Caco-2 (cell line): ENCODE results near the gene CARD18. TPM values are rescaled to one million over a fixed set of nuclear protein-coding genes. Genes with fewer than 3 reads are reported as not detected.

ENCODE experiments used
- Bru-seq: library from RNA; stranded (reverse); fragments of 400-500 nt; gene quantifications from one replicate; lab custom pipeline; 2021; lab: Mats Ljungman, UMichigan
- BruChase-seq, 2 experiments: library from RNA; stranded (reverse); fragments of 400-500 nt; gene quantifications; one replicate each; lab custom pipeline; 2021; lab: Mats Ljungman, UMichigan
- BruUV-seq: library from RNA; stranded (reverse); fragments of 400-500 nt; replicated peaks from 2 replicates; lab custom pipeline; 2021; lab: Mats Ljungman, UMichigan
- CTCF ChIA-PET: fragments of 300-600 bp; sonication (Branson Sonifier 250); formaldehyde crosslinking; loops from one replicate; lab custom pipeline; 2022; ENCODE audit warnings: antibody characterized with exemption; lab: Charles Lee
- POLR2A ChIA-PET: fragments of 300-600 bp; sonication (Branson Sonifier 250); formaldehyde crosslinking; loops from one replicate; lab custom pipeline; 2022; ENCODE audit warnings: antibody characterized with exemption; lab: Charles Lee
- DNase-seq, 2 experiments: peaks; one replicate each; pipeline versions ENCODE4 v3.0.0 to v3.0.0-alpha.2; 2020 to 2022
- H3K27me3 ChIP-seq: replicated peaks from 2 replicates; pipeline ENCODE4 v1.6.0; 2011; ENCODE audit warnings: low read length; ENCODE audit not compliant: control insufficient read depth, insufficient read depth
- H3K36me3 ChIP-seq: 2 replicates; pipeline ENCODE4 v1.5.1; 2011; ENCODE audit warnings: low read length; ENCODE audit not compliant: control insufficient read depth, insufficient read depth
- H3K4me1 ChIP-seq: fragments of 250-450 bp; sonication (Bioruptor Pico); 2 replicates; pipeline ENCODE4 v1.5.1; 2020; ENCODE audit warnings: mild to moderate bottlenecking
- H3K4me3 ChIP-seq: 2 replicates; pipeline ENCODE4 v1.5.1; 2011; ENCODE audit warnings: low read depth, mild to moderate bottlenecking, control low read depth, low read length
- H3K9me3 ChIP-seq: fragments of 250-450 bp; sonication (Bioruptor Pico); 2 replicates; pipeline ENCODE4 v1.5.1; 2020; ENCODE audit warnings: mild to moderate bottlenecking, moderate library complexity
- H3K27ac Mint-ChIP-seq: one replicate; pipeline ENCODE4 v1.8.0; 2022; ENCODE audit warnings: mixed read lengths; ENCODE audit not compliant: unreplicated experiment
- H3K27me3 Mint-ChIP-seq: one replicate; pipeline ENCODE4 v1.8.0; 2022; ENCODE audit warnings: mixed read lengths; ENCODE audit not compliant: insufficient read depth, unreplicated experiment
- H3K36me3 Mint-ChIP-seq: one replicate; pipeline ENCODE4 v1.8.0; 2022; ENCODE audit warnings: mild to moderate bottlenecking, mixed read lengths; ENCODE audit not compliant: insufficient read depth, unreplicated experiment
- H3K4me1 Mint-ChIP-seq: one replicate; pipeline ENCODE4 v1.8.0; 2022; ENCODE audit warnings: low read depth, mixed read lengths; ENCODE audit not compliant: unreplicated experiment
- H3K4me3 Mint-ChIP-seq: one replicate; pipeline ENCODE4 v1.8.0; 2022; ENCODE audit warnings: mild to moderate bottlenecking, moderate library complexity, mixed read lengths; ENCODE audit not compliant: unreplicated experiment
- H3K9me3 Mint-ChIP-seq: one replicate; pipeline ENCODE4 v1.8.0; 2022; ENCODE audit warnings: mixed read lengths; ENCODE audit not compliant: unreplicated experiment
- CTCF ChIP-seq, 2 experiments: fragments of 200-600 bp in 1 of 2; IDR thresholded peaks; 1 replicate in 1 of 2; 2 replicates in 1 of 2; pipeline versions ENCODE4 v1.5.1 to v1.8.0; 2011 to 2022; ENCODE audit warnings: antibody characterized with exemption in 1 of 2, control low read depth in 1 of 2, inconsistent platforms in 1 of 2, low read depth in 1 of 2, low read length in 1 of 2, mild to moderate bottlenecking in 1 of 2, moderate library complexity in 1 of 2; ENCODE audit not compliant: insufficient read depth in 1 of 2, severe bottlenecking in 1 of 2, unreplicated experiment in 1 of 2
- intact Hi-C: fragments of 100-400 bp; cut with micrococcal nuclease; formaldehyde crosslinking; loops from one replicate; pipeline ENCODE4 v1.10.0; 2022; ENCODE audit not compliant: unreplicated experiment
- long read RNA-seq: library from polyadenylated mRNA; stranded (forward); transcript quantifications from one replicate; pipeline ENCODE4 v2.0.0, GENCODE V29; 2022
- total RNA-seq: library from RNA; stranded (reverse); gene quantifications from 2 replicates; pipeline ENCODE4 v1.2.3, GENCODE V29; 2022

Gene CARD18
- total RNA-seq (not detected in 2 replicates), Bru-seq, nascent RNA (percentile 3 among the genes with signal in this experiment), BruChase-seq, experiment 1, labeled RNA remaining after a 2-hour chase (percentile 6 among the genes with signal in this experiment), BruChase-seq, experiment 2, labeled RNA remaining after a 6-hour chase (percentile 2 among the genes with signal in this experiment)
- long read RNA-seq, result 0 reads

- no TSS peak for BruUV-seq
- no peaks in the 10 kb centered on the region for H3K36me3 Mint-ChIP-seq
- no peak within 1 kb of the TSS for H3K27ac Mint-ChIP-seq
These were observed at the start of gene CARD18 for GRCh38 chr11:105139669-105140068. Gene CARD18, minus strand, starts transcription at chr11:105139769. Its CDS starts 43 bp downstream, at chr11:105139726.

GRCh38 chr11:105183987-105184386 lies 44.4 kb upstream of the CARD18 start:
- Mint-ChIP-seq H3K4me3 (no peak overlapping the region), H3K36me3 (no peaks in the 10 kb centered on the region), H3K9me3 (peaks cover 12% of the 10 kb centered on the region), H3K27ac (no peak overlapping the region), H3K27me3 (no peaks in the 10 kb centered on the region), H3K4me1 (peaks cover 6% of the 10 kb centered on the region)
- no TSS peak for BruUV-seq
- H3K9me3 ChIP-seq, result no peaks in the 10 kb centered on the region
- H3K27me3 ChIP-seq, result no peaks in the 10 kb centered on the region
- no peak for TF ChIP-seq CTCF (IDR thresholded peaks at IDR 0.05; ENCODE audit: insufficient read depth in 1 of 2, low read depth in 1 of 2, low read length in 1 of 2, severe bottlenecking in 1 of 2, unreplicated experiment in 1 of 2)
- H3K4me1 ChIP-seq, result no peaks in the 10 kb centered on the region
- CTCF ChIA-PET, result no interaction called here
- no peaks in the 10 kb centered on the region for H3K36me3 ChIP-seq
- no peak for DNase-seq
- intact Hi-C loops, result no loop called here
- H3K4me3 ChIP-seq, result no peak overlapping the region
- POLR2A ChIA-PET, result no interaction called here

More at GRCh38 chr11:105139669-105140068, at the start of gene CARD18:
- CTCF ChIA-PET, result no interaction called here
- Histone ChIP-seq H3K9me3 (no peaks in the 10 kb centered on the region; the same call in 1 of the 2 replicates), H3K4me1 (peaks cover 1% of the 10 kb centered on the region; the same call in 1 of the 2 replicates), H3K4me3 (no peak within 1 kb of the TSS), H3K27me3 (no peaks in the 10 kb centered on the region), H3K36me3 (no peaks in the 10 kb centered on the region)
- Mint-ChIP-seq H3K4me1 (peaks cover 7% of the 10 kb centered on the region), H3K27me3 (no peaks in the 10 kb centered on the region), H3K4me3 (no peak within 1 kb of the TSS), H3K9me3 (peaks cover 29% of the 10 kb centered on the region)
- POLR2A ChIA-PET, result no interaction called here
- DNase-seq, result no peak
- TF ChIP-seq CTCF (IDR thresholded peaks at IDR 0.05; ENCODE audit: insufficient read depth in 1 of 2, low read depth in 1 of 2, low read length in 1 of 2, severe bottlenecking in 1 of 2, unreplicated experiment in 1 of 2), result no peak
- intact Hi-C loops, result no loop called here

GRCh38 chr11:105183426-105183825 lies 43.9 kb upstream of the CARD18 start:
- Mint-ChIP-seq H3K27me3 (no peaks in the 10 kb centered on the region), H3K27ac (no peak overlapping the region), H3K36me3 (no peaks in the 10 kb centered on the region), H3K9me3 (peaks cover 12% of the 10 kb centered on the region), H3K4me3 (no peak overlapping the region), H3K4me1 (peaks cover 6% of the 10 kb centered on the region)
- Histone ChIP-seq H3K36me3 (no peaks in the 10 kb centered on the region), H3K4me1 (no peaks in the 10 kb centered on the region), H3K27me3 (no peaks in the 10 kb centered on the region), H3K9me3 (no peaks in the 10 kb centered on the region), H3K4me3 (no peak overlapping the region)
- intact Hi-C loops, result no loop called here
- DNase-seq, result no peak
- no peak for TF ChIP-seq CTCF (IDR thresholded peaks at IDR 0.05; ENCODE audit: insufficient read depth in 1 of 2, low read depth in 1 of 2, low read length in 1 of 2, severe bottlenecking in 1 of 2, unreplicated experiment in 1 of 2)
- POLR2A ChIA-PET, result no interaction called here
- no TSS peak for BruUV-seq
- CTCF ChIA-PET, result no interaction called here
